Measurements from ENCODE around the gene PIP5KL1. TPM values are rescaled to one million over a fixed set of nuclear protein-coding genes. Genes with fewer than 3 reads are reported as not detected.

Gene PIP5KL1
- total and polyA plus RNA-seq, 8 donors: 0.80 to 2.5 (median 1.2) TPM

DNA sequence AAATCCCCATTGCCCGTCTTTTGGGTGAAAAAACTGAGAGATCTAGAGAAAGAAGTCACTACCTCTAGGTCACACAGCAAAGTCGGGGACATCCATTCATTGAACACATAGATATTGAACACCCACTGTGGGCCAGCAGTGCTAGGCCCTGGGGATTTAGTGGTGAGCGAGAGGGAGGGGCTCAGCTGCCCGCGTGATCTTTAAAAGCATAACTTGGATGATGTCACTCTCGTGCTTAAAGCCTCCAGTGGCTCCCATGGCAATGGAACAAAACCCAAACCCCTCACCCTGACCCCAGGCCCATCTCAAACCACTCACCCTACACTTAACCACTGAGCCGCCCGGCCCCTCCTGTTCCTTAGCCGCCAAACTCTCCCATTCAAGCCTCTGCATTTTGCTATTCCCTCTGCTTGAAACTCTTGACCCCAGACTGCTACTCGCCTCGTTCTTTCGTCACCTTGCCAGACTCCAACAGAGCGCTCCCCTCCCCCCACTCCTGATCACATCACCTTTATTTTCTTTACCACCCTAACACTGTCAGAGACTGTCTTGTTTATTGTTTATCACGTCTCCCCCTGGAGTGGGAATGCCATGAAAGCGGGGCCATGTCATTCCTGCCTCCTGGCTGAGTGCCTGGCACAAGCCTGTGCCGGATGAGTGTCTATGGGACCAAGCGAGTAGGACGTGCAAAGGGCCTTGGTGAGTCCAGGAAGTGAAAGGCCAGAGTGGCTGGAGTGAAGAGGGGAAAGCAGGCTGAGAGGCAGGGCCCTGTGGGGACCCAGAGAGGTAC lies 710 bp upstream of the PIP5KL1 start:
- Histone ChIP-seq H3K27me3 (no peaks in the 10 kb centered on the region), H3K27ac (no peak overlapping the region), H3K9me3 (no peaks in the 10 kb centered on the region), H3K4me3 (peak overlapping the region in 2 of 4 donors; percentile 27 to 45), H3K4me1 (peaks cover under 1 to 16% (median 6%) of the 10 kb centered on the region in 3 donors), H3K36me3 (no peaks in the 10 kb centered on the region)
- FAIRE-seq: no peak
- TF ChIP-seq, protein P1, sequence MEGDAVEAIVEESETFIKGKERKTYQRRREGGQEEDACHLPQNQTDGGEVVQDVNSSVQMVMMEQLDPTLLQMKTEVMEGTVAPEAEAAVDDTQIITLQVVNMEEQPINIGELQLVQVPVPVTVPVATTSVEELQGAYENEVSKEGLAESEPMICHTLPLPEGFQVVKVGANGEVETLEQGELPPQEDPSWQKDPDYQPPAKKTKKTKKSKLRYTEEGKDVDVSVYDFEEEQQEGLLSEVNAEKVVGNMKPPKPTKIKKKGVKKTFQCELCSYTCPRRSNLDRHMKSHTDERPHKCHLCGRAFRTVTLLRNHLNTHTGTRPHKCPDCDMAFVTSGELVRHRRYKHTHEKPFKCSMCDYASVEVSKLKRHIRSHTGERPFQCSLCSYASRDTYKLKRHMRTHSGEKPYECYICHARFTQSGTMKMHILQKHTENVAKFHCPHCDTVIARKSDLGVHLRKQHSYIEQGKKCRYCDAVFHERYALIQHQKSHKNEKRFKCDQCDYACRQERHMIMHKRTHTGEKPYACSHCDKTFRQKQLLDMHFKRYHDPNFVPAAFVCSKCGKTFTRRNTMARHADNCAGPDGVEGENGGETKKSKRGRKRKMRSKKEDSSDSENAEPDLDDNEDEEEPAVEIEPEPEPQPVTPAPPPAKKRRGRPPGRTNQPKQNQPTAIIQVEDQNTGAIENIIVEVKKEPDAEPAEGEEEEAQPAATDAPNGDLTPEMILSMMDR (IDR thresholded peaks at IDR 0.05): no peak
- ATAC-seq: peak in 3 of 4 donors; percentile 1 to 7 (median 4)
- 22% methylated on average over 18 of the region's 18 CpGs for WGBS, 2 donors
- intact Hi-C loops (cut with DNase I): no loop called here
- DNase-seq: no peak

DNA sequence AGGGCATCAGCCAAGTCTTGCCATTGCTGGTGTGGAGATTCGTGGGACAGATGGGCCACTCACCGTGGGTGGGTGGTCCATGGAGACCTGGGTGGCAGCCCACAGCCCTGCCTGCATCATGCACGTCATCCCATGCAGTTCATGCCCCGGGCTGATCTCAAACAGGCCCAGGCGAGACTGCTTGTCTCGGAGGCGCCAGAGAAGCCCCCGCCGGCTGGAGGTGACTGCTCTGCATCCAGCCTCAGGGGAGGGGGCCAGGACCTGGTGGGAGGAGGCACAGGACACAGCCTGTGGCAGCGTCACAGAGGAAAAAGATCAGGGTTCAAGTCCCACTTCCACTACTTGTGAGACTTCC lies 975 bp downstream of the PIP5KL1 start:
- Histone ChIP-seq H3K4me3 (no peak overlapping the region), H3K27me3 (no peaks in the 10 kb centered on the region)

DNA sequence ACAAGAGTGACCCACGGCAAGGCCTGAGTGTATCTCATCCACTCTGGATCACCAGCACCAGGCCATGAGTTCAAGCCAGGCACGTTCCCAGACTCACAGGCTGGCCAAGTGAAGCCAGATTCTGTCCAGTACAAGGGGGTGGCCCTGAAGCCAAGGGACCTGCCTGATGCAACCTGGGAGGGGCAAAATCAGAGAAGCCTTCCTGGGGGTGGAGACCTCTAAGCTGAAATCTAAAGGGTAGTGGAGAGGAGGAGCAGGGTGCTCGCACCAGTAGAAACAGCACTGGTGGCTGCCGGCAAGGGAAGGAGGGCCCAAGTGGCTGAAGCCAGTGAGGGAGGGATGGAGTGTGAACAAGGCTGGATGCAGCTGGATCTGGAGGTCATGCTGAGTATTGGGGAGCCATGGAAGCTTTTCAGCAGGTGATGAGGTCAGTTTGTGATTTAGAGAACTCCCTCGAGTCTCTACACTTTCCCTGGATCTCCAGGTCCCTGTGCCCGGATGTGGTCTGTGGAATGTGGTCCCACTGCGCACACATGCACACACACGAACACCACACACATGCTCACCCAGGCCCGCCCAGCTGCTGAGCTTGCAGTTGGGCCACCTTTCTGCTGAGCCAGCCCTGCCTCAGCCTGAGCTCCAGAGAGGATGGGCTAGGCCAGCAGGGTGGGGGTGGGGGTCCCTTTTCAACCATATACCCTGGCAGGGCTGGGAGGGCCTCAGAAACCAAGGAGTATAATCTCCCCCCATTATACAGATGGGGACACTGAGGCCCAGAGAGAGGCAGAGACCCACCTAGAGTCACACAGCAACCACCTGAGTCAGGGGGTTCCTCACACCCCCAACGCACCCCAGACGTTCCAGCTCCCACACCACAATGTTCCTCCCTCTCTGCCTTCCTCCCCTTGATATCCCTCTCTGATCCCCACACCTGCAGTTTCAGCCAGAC lies 1.6 kb downstream of the PIP5KL1 start:
- Histone ChIP-seq H3K4me1 (peaks cover 0 to 12% (median 4%) of the 10 kb centered on the region in 3 donors), H3K4me3 (no peak overlapping the region), H3K27ac (no peak overlapping the region), H3K9me3 (no peaks in the 10 kb centered on the region), H3K27me3 (no peaks in the 10 kb centered on the region), H3K36me3 (no peaks in the 10 kb centered on the region)
- DNase-seq (no peak), ATAC-seq (no peak), FAIRE-seq (no peak)
- TF ChIP-seq, protein P1 (IDR thresholded peaks at IDR 0.05): no peak
- intact Hi-C loops (cut with DNase I): loop anchor here in 1 of 3 donors (10.0 kb wide), 1 partner anchor 334 kb away; no protein-coding TSS in a partner anchor
- WGBS, 2 donors: 74 to 79% methylated on average over 11 of the region's 11 CpGs

More for the DNA sequence above, 975 bp downstream of the PIP5KL1 start:
- H3K9me3 ChIP-seq: no peaks in the 10 kb centered on the region
- FAIRE-seq: no peak
- peaks cover 0 to 12% (median 4%) of the 10 kb centered on the region in 3 donors for H3K4me1 ChIP-seq
- no peak overlapping the region for H3K27ac ChIP-seq
- H3K36me3 ChIP-seq: no peaks in the 10 kb centered on the region
- 77 to 84% methylated on average over 10 of the region's 10 CpGs for WGBS, 2 donors
- DNase-seq: peak in 1 of 6 donors; percentile 77
- no peak for ATAC-seq
- intact Hi-C loops (cut with DNase I): loop anchor here in 1 of 3 donors (10.0 kb wide), 1 partner anchor 335 kb away; no protein-coding TSS in a partner anchor
- TF ChIP-seq, protein P1 (IDR thresholded peaks at IDR 0.05): no peak

DNA sequence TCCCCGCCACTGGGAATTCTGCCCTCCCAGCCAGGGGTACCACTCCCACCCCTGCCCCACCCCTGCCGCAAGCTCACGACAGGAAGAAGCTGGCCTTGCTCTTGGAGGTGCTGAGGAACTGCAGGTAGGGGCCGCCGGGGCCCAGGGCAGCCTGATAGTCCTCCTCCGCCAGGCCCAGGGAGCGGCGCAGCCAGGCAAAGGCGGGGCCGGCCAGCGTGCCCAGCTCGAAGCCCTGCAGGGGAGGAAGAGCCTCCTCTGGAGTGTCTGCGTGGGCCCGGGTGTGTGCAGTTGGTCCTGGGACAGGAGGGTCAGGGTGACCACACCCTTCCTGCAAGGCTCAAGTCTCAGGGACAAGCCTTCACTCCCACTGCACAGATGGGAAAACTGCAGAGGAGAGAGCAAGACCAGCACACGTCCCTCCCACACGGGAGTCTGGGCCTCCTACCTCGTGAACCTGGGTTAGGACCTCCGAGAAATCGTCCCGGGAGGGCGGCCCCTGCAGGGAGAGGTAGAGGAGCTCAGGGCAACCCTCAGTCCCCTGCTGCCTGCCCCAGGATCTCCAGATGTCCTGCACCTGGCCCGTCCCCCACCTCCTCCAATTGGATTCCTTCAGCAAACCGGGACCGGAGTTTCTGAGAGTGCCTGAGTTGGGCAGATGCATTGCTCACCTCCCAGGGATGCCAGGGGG lies 2.4 kb downstream of the PIP5KL1 start:
- Histone ChIP-seq H3K4me3 (peak overlapping the region in 2 of 4 donors; percentile 31 to 42), H3K27me3 (no peaks in the 10 kb centered on the region), H3K36me3 (no peaks in the 10 kb centered on the region), H3K27ac (no peak overlapping the region), H3K4me1 (peaks cover 0 to 12% (median 4%) of the 10 kb centered on the region in 3 donors), H3K9me3 (no peaks in the 10 kb centered on the region)
- WGBS, 2 donors: 21 to 34% methylated on average over 23 to 24 of the region's 24 CpGs
- ATAC-seq (peak; percentile 23 to 50 (median 36)), FAIRE-seq (no peak), DNase-seq (peak in 2 of 6 donors; percentile 63 to 73)
- TF ChIP-seq, protein P1 (IDR thresholded peaks at IDR 0.05): no peak
- intact Hi-C loops (cut with DNase I): loop anchor here in 1 of 3 donors (10.0 kb wide), 1 partner anchor 333 kb away; no protein-coding TSS in a partner anchor
